CD4-positive, alpha-beta T cell treated with Interleukin-1 beta for 1 hour (primary cell): ENCODE measurements around the gene BAG3.

Experiments
- DNase-seq, 2 donors: peaks; one replicate each; pipeline ENCODE4 v3.0.0-alpha.2; 2020 to 2022

Gene BAG3

GRCh38 chr10:119667562-119668328, 16.6 kb downstream of the BAG3 start:
- DNase-seq: no peak

DNA sequence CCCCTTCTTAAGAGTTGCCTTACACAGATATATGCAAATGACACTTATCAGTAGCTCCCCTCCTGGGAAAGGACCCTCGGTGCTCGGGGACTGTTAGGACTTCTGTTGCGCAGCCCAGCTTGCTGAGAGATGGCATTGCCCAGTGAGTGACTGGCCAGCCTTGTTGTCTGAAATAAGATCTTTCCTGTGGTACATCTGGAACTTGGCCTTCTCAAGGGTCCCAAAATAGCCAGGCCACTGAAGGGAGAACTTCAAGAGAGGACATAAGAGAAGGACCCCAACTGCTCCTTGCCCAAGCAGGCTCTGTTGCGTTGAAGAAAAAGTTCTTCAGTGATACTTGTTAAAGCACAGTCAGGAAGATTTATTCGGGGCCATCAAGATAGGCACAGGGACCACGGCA, 17.3 kb downstream of the BAG3 start:
- no peak for DNase-seq

DNA sequence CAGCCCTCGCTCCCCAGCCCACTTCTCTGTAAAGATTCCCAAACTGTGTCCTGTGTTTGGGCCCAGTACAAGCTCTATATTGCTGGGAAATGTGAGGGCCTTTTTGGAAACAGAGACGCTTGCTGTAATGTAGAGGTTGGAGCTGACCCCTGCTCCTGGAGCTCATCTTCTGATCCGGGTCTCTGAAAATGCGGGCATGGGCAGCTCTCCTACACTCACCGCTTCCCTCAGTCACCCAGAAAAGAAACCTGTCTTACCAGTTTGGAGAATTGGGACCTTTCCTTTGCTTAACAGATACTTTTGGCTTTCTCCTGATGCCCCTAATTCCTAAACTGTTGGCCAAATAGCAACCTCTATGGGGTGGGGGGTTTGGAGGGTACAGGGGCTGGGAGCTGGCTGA, 18.2 kb downstream of the BAG3 start:
- DNase-seq: no peak

GRCh38 chr10:119669975-119670640, 18.9 kb downstream of the BAG3 start:
- no peak for DNase-seq

- no peak for DNase-seq
Observed at GRCh38 chr10:119670717-119671116, 19.5 kb downstream of the BAG3 start.

- no peak for DNase-seq
Observed at GRCh38 chr10:119671381-119671780, 20.2 kb downstream of the BAG3 start.

- no peak for DNase-seq
Observed at GRCh38 chr10:119672291-119672690, 21.1 kb downstream of the BAG3 start.

GRCh38 chr10:119673271-119673670, 22.1 kb downstream of the BAG3 start:
- no peak for DNase-seq

DNA sequence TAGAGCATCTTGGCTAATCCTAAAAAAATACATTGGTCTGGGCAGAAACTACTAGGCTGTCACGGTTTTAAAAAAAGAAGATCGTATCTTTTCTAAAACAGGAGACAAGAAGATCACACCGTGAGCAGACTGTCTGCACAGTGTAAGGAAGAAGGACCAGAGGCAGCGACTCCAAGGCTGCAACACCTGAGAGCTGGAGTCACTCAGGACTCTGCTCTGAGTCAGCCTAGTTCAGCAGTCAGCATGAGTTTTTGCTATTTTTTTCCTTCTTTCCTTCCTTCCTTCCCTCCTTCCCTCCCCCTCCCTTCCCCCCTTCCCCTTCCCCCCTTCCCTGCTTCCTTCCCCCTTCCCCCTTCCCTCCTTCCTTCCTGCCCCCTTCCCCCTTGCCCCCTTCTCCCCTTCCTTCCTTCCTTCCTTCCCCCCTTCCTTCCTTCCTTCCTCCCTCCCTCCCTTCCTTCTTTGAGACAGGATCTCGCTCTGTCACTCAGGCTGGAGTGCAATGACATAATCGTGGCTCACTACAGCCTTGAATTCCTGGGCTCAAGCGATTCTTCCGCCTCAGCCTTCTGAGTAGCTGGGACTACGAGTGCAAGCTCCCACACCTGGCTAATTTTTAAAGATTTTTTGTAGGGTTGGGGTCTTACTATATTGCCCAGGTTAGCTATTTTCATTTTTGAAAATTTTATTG, 24.4 kb downstream of the BAG3 start:
- no peak for DNase-seq

GRCh38 chr10:119677126-119677525, 25.9 kb downstream of the BAG3 start:
- no peak for DNase-seq

- DNase-seq: no peak
Observed at GRCh38 chr10:119677904-119678755, 26.9 kb downstream of the BAG3 start.

GRCh38 chr10:119679480-119679829, 28.3 kb downstream of the BAG3 start:
- no peak for DNase-seq

- no peak for DNase-seq
Observed at GRCh38 chr10:119680050-119680449, 28.9 kb downstream of the BAG3 start.

GRCh38 chr10:119680650-119681081, 29.5 kb downstream of the BAG3 start:
- no peak for DNase-seq

DNA sequence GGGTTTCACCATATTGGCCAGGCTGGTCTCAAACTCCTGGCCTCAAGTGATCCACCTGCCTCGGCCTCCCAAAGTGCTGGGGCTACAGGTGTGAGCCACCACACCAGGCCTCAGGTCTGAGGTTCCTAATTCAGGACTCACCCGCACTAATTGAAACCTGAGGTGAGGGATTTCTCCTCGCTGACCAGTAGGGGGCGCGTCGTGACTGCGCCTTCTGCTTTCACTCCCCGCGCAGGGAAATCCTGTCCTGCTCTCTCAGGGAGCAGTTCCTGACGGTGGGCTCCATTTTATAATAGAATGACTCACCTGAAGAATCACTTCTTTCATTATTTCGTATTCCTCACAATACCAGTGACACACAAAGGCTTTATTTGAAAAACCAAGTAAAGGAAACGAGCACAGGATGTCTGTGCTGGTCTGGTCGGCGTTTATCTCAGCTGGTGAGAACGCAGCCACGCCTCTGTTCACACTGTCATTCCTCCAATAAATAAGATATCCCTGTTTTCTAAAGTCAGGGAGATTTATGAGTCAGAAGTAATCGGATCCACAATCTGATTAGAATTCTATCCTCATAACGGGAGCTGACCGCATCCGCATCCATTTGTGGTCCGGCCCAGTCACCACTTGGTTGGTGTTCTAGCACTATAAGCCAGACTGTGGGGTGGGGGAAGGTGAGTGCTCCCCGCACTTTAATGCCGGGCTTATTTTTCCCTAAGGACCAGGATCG, 35.4 kb downstream of the BAG3 start:
- peak; percentile 81 to 85 for DNase-seq

DNA sequence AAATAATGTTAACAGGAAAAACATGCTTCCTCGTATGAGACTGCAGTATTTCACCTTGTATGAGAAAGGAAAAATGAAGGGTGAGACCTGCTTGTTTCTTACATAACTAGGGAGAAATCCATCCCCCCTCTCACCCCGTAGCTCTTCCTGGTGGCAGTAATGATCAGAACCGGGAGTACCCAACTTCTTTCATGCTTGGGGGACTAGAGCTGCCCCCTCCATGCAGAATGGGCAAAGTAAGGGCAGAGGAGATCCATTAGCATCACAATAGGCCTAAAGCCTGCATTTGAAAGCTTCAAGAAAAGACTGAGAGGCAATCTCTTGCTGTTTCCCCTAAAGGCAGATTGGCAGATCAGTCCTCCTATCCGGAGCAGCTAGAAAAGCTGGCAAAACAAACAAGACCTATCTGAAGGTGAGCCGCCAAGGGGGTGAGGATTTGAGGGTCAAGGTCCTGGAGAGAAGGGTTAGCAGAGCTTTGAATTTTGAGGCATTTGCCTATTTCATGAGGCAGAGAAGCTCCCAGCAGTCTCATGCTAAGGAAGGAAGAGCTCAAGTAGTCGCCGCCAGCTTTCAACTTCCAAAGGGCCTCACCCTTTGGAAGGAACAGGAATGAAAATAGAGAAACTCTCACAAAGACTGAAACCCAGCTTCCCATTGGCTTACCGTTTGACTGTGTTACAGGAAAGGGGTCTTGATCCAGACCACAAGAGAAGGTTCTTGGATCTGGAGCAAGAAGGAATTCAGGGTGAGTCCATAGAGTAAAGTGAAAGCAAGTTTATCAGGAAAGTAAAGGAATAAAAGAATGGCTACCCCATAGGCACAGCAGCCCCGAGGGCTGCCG, 36.2 kb downstream of the BAG3 start:
- no peak for DNase-seq

- peak in 1 of 2 donors; percentile 19 for DNase-seq
Observed at GRCh38 chr10:119688033-119688508, 36.9 kb downstream of the BAG3 start.

- no peak for DNase-seq
Observed at GRCh38 chr10:119689016-119689580, 37.9 kb downstream of the BAG3 start.

GRCh38 chr10:119691726-119692125, 40.5 kb downstream of the BAG3 start:
- DNase-seq: no peak

- peak in 1 of 2 donors; percentile 15 for DNase-seq
Observed at GRCh38 chr10:119693262-119693957, 42.2 kb downstream of the BAG3 start.
